ENCODE measurements around the gene MYF5. TPM values are rescaled to one million over a fixed set of nuclear protein-coding genes. Genes with fewer than 3 reads are reported as not detected.

Gene MYF5
- polyA plus RNA-seq, 3 donors, result not detected

GRCh38 chr12:80714846-80715245 lies 1.9 kb upstream of the MYF5 start:
- H2AFZ ChIP-seq (ENCODE audit: insufficient read depth, low read depth, low read length, poor library complexity, severe bottlenecking), result no peak overlapping the region
- no peak for TF ChIP-seq CTCF (IDR thresholded peaks at IDR 0.05)
- H4K20me1 ChIP-seq (ENCODE audit: insufficient read depth, low read length), result no peaks in the 10 kb centered on the region
- H3K27ac ChIP-seq (ENCODE audit: low read depth in 1 of 2, low read length in 2 of 2), result no peak overlapping the region
- H3K36me3 Mint-ChIP-seq, result peaks cover 0 to 5% of the 10 kb centered on the region in 2 donors
- peak overlapping the region in 1 of 2 donors; percentile 70 for H3K4me3 Mint-ChIP-seq
- H3K27ac Mint-ChIP-seq, result no peak overlapping the region
- H3K79me2 ChIP-seq (ENCODE audit: insufficient read depth, low read length), result no peaks in the 10 kb centered on the region
- H3K27me3 Mint-ChIP-seq (ENCODE audit: low read depth in 3 of 3), result peaks cover 62 to 82% (median 69%) of the 10 kb centered on the region in 3 donors
- peaks cover 11 to 33% of the 10 kb centered on the region in 2 donors for H3K9me3 ChIP-seq (replicated peaks in 1 of 2; ENCODE audit: control insufficient read depth in 1 of 2, insufficient read depth in 1 of 2, low read length in 2 of 2)
- peaks cover 0 to 35% (median 14%) of the 10 kb centered on the region in 7 donors for H3K9me3 Mint-ChIP-seq
- H3K36me3 ChIP-seq (replicated peaks in 1 of 2; ENCODE audit: control insufficient read depth in 1 of 2, insufficient read depth in 2 of 2, low read length in 2 of 2), result no peaks in the 10 kb centered on the region
- DNase-seq, result no peak
- no peak overlapping the region for H3K9ac ChIP-seq (ENCODE audit: insufficient read depth, low read length, poor library complexity, severe bottlenecking)
- no peak overlapping the region for H3K4me2 ChIP-seq (replicated peaks; ENCODE audit: extremely low read depth, low read length, poor library complexity, severe bottlenecking)
- intact Hi-C loops (cut with micrococcal nuclease), result no loop called here
- 11% methylated on average over 3 of the region's 3 CpGs for WGBS (ENCODE audit: insufficient coverage)
- H3K4me1 Mint-ChIP-seq, result peaks cover 5% of the 10 kb centered on the region
- H3K27me3 ChIP-seq (ENCODE audit: control insufficient read depth in 2 of 2, insufficient read depth in 2 of 2, low read length in 2 of 2), result peaks cover 52 to 82% of the 10 kb centered on the region in 2 donors
- no peak overlapping the region for H3K4me3 ChIP-seq (replicated peaks in 1 of 3; ENCODE audit: low read depth in 2 of 3, low read length in 3 of 3)
- no peaks in the 10 kb centered on the region for H3K4me1 ChIP-seq (ENCODE audit: control insufficient read depth in 1 of 2, insufficient read depth in 2 of 2, low read length in 2 of 2)

GRCh38 chr12:80715713-80716249 lies 931 bp upstream of the MYF5 start:
- Histone ChIP-seq H3K79me2 (ENCODE audit: insufficient read depth, low read length) (no peaks in the 10 kb centered on the region), H3K4me2 (replicated peaks; ENCODE audit: extremely low read depth, low read length, poor library complexity, severe bottlenecking) (no peak overlapping the region), H3K36me3 (replicated peaks in 1 of 2; ENCODE audit: control insufficient read depth in 1 of 2, insufficient read depth in 2 of 2, low read length in 2 of 2) (no peaks in the 10 kb centered on the region), H2AFZ (ENCODE audit: insufficient read depth, low read depth, low read length, poor library complexity, severe bottlenecking) (no peak overlapping the region), H4K20me1 (ENCODE audit: insufficient read depth, low read length) (no peaks in the 10 kb centered on the region), H3K9me3 (replicated peaks in 1 of 2; ENCODE audit: control insufficient read depth in 1 of 2, insufficient read depth in 1 of 2, low read length in 2 of 2) (peaks cover 11 to 33% of the 10 kb centered on the region in 2 donors), H3K27me3 (ENCODE audit: control insufficient read depth in 2 of 2, insufficient read depth in 2 of 2, low read length in 2 of 2) (peaks cover 53 to 79% of the 10 kb centered on the region in 2 donors), H3K4me3 (replicated peaks in 1 of 3; ENCODE audit: low read depth in 2 of 3, low read length in 3 of 3) (no peak overlapping the region), H3K9ac (ENCODE audit: insufficient read depth, low read length, poor library complexity, severe bottlenecking) (no peak overlapping the region), H3K4me1 (ENCODE audit: control insufficient read depth in 1 of 2, insufficient read depth in 2 of 2, low read length in 2 of 2) (no peaks in the 10 kb centered on the region), H3K27ac (ENCODE audit: low read depth in 1 of 2, low read length in 2 of 2) (no peak overlapping the region)
- intact Hi-C loops (cut with micrococcal nuclease), result no loop called here
- peaks cover 0 to 5% of the 10 kb centered on the region in 2 donors for H3K36me3 Mint-ChIP-seq
- peaks cover 5% of the 10 kb centered on the region for H3K4me1 Mint-ChIP-seq
- H3K9me3 Mint-ChIP-seq, result peaks cover 0 to 32% (median 14%) of the 10 kb centered on the region in 7 donors
- peak overlapping the region in 1 of 2 donors; percentile 61 for H3K4me3 Mint-ChIP-seq
- DNase-seq, result no peak
- H3K27me3 Mint-ChIP-seq (ENCODE audit: low read depth in 3 of 3), result peaks cover 58 to 73% (median 61%) of the 10 kb centered on the region in 3 donors
- H3K27ac Mint-ChIP-seq, result no peak overlapping the region
- TF ChIP-seq CTCF (IDR thresholded peaks at IDR 0.05), result no peak
- 10% methylated on average over 7 of the region's 10 CpGs for WGBS (ENCODE audit: insufficient coverage)
